ENCODE data around the gene DTHD1.

Gene DTHD1

GRCh38 chr4:36341936-36342335 is 60.5 kb downstream of the DTHD1 start:
- ChIA-PET POLR2A (no interaction called here), CTCF (no interaction called here)
- no peak for DNase-seq (ENCODE audit: low read depth, low spot score)
- no peak overlapping the region for H3K4me3 ChIP-seq (ENCODE audit: low read depth, low read length)
- TF ChIP-seq, protein P1, sequence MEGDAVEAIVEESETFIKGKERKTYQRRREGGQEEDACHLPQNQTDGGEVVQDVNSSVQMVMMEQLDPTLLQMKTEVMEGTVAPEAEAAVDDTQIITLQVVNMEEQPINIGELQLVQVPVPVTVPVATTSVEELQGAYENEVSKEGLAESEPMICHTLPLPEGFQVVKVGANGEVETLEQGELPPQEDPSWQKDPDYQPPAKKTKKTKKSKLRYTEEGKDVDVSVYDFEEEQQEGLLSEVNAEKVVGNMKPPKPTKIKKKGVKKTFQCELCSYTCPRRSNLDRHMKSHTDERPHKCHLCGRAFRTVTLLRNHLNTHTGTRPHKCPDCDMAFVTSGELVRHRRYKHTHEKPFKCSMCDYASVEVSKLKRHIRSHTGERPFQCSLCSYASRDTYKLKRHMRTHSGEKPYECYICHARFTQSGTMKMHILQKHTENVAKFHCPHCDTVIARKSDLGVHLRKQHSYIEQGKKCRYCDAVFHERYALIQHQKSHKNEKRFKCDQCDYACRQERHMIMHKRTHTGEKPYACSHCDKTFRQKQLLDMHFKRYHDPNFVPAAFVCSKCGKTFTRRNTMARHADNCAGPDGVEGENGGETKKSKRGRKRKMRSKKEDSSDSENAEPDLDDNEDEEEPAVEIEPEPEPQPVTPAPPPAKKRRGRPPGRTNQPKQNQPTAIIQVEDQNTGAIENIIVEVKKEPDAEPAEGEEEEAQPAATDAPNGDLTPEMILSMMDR (IDR thresholded peaks at IDR 0.05; ENCODE audit: insufficient read depth, low read length, missing control alignments), result no peak

DNA sequence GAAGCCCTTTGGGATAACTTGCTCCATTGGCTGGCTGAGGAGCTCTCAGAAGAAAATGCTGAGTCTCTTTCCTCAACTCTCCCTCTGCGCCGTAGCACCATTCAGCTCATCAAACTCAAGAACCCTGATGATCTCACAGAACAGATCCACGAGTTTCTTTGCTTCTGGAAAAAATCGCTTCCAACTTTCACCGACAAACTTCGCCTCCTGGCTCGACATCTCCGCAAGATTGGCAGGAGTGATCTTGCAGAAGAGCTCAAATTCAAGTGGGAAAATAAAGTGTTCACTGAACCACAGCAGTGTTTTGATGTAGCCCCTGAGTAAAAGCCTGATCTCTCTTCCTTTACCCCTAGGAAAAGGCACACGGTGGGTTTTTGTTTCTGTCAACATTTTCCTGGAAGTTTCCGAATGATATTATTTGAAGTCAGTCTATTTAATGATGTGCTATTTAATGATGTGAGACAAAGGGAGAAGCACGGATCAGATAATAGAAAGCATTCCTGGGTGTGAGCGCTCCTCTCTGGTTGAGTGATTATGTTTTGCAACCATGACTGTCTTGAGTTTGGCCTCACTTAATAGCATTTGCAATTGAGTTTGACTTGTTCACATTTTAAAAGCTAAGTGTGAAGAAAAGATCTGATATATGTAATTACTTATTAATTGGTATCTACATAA is 62.2 kb downstream of the DTHD1 start:
- H3K4me3 ChIP-seq (ENCODE audit: low read depth, low read length), result no peak overlapping the region
- ChIA-PET POLR2A (no interaction called here), CTCF (no interaction called here)
- no peak for DNase-seq (ENCODE audit: low read depth, low spot score)
- TF ChIP-seq, protein P1 (IDR thresholded peaks at IDR 0.05; ENCODE audit: insufficient read depth, low read length, missing control alignments), result no peak

DNA sequence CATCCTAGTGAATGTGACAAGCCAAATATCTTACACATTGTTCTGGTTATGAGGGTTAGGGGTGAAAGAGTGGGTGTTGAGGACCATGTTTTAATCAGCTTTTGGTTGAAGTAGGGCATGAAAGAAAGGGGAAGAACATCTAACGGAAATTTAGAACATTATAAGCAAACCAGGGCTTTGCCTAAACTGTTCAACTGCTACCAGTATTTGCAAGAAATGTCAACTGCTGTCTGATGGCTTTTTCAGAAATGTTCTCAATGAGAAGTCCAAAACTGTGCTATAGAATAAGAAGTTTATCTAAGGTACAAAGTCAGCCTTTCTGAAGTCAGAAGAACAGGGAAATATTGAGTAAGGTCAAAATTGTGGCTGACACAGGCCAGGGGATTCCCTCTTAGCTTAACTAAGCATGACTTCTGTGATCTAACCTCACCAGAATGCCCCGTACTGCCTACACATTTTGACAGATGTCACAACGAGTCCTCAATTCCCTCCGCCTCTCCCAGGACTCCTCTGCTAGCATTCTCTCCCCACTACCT is 67.1 kb downstream of the DTHD1 start:
- ChIA-PET CTCF (no interaction called here), POLR2A (no interaction called here)
- H3K4me3 ChIP-seq (ENCODE audit: low read depth, low read length), result no peak overlapping the region
- TF ChIP-seq, protein P1 (IDR thresholded peaks at IDR 0.05; ENCODE audit: insufficient read depth, low read length, missing control alignments), result no peak
- DNase-seq (ENCODE audit: low read depth, low spot score), result no peak

DNA sequence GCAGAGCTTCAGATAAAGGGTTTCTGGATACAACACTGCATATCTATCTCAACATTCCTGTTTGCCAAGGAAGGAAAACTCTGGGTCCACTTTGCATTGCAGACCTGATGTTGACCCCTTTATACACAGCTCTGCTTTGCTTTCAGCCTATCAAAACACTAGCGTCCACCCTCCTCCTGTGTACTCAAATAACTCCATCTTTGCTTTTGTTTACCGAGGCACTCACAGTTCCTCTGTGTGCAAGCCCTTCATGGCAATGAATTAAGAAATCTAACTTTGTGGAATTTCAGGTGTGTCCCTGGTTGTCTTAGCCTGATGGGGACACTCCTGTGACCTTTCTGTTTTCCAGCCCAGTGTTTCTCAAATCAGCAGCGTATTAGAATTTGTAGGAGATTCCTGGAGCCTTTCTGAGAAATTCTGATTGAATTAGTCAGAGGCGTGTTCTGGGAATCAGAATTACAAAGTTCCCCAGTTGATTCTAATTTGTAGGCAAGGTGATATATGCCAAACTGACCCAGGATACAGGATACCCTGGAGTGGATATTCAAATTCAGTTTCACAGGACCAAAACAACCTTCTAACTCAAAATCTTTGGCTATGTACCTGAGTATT is 68.6 kb downstream of the DTHD1 start:
- DNase-seq (ENCODE audit: low read depth, low spot score), result no peak
- ChIA-PET POLR2A (no interaction called here), CTCF (no interaction called here)
- no peak overlapping the region for H3K4me3 ChIP-seq (ENCODE audit: low read depth, low read length)
- TF ChIP-seq, protein P1 (IDR thresholded peaks at IDR 0.05; ENCODE audit: insufficient read depth, low read length, missing control alignments), result no peak

GRCh38 chr4:36351082-36351666 is 69.8 kb downstream of the DTHD1 start:
- TF ChIP-seq, protein P1 (IDR thresholded peaks at IDR 0.05; ENCODE audit: insufficient read depth, low read length, missing control alignments), result no peak
- DNase-seq (ENCODE audit: low read depth, low spot score), result no peak
- no peak overlapping the region for H3K4me3 ChIP-seq (ENCODE audit: low read depth, low read length)
- POLR2A ChIA-PET, result no interaction called here
- CTCF ChIA-PET, result no interaction called here

DNA sequence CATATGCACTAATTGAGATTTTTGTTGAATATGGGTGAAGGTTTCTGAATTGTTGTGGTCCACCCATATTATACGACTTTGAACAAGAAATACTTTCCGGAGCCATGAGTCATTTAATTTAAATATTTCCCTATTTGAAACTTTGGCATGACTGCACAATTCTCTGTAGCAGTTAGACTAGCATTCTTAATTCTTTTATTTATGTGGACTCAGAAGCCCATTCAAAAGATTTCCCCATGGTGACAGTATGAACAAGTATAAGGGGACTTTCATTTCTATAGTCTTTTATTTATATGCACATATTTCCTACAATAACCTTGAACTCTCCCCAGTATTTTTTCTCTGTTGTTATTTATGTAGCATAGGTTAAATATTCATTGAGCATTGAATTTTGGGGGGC is 72.6 kb downstream of the DTHD1 start:
- POLR2A ChIA-PET, result no interaction called here
- CTCF ChIA-PET, result no interaction called here
- TF ChIP-seq, protein P1 (IDR thresholded peaks at IDR 0.05; ENCODE audit: insufficient read depth, low read length, missing control alignments), result no peak
- H3K4me3 ChIP-seq (ENCODE audit: low read depth, low read length), result no peak overlapping the region
- DNase-seq (ENCODE audit: low read depth, low spot score), result no peak
